H9 (cell line): ENCODE data around the gene USP28. TPM values are rescaled to one million over a fixed set of nuclear protein-coding genes. Genes with fewer than 3 reads are reported as not detected.
A peak's percentile ranks its signal among the peaks of the same experiment; 100 is the strongest.

Experiments used
- DNase-seq: peaks from one replicate; pipeline ENCODE4 v3.0.0-alpha.2; 2017
- H2AFZ ChIP-seq: one replicate; pipeline ENCODE4 v1.6.1; 2013; ENCODE audit warnings: mild to moderate bottlenecking, low read length, control low read depth, moderate library complexity
- H2AK5ac ChIP-seq: 2 replicates; pipeline ENCODE4 v1.6.1; 2013; ENCODE audit warnings: low read length, control low read depth, mixed read lengths; ENCODE audit not compliant: insufficient read length
- H2BK120ac ChIP-seq: one replicate; pipeline ENCODE4 v1.6.1; 2013; ENCODE audit warnings: low read depth, mild to moderate bottlenecking, low read length, control low read depth, inconsistent platforms; ENCODE audit not compliant: poor library complexity, severe bottlenecking
- H2BK12ac ChIP-seq: 2 replicates; pipeline ENCODE4 v1.6.1; 2013; ENCODE audit warnings: low read length, control low read depth, mixed read lengths, low read depth; ENCODE audit not compliant: insufficient read length
- H2BK15ac ChIP-seq: 2 replicates; pipeline ENCODE4 v1.6.1; 2013; ENCODE audit warnings: low read depth, low read length, control low read depth
- H2BK20ac ChIP-seq: one replicate; pipeline ENCODE4 v1.6.1; 2013; ENCODE audit warnings: low read depth, mild to moderate bottlenecking, low read length, control low read depth, inconsistent platforms; ENCODE audit not compliant: poor library complexity, severe bottlenecking
- H2BK5ac ChIP-seq: 2 replicates; pipeline ENCODE4 v1.6.1; 2013; ENCODE audit warnings: low read length, control low read depth, mixed read lengths; ENCODE audit not compliant: insufficient read length
- H3K14ac ChIP-seq: 2 replicates; pipeline ENCODE4 v1.6.1; 2013; ENCODE audit warnings: low read length, control low read depth; ENCODE audit not compliant: insufficient read depth
- H3K18ac ChIP-seq: 2 replicates; pipeline ENCODE4 v1.6.1; 2013; ENCODE audit warnings: low read depth, mild to moderate bottlenecking, mixed read lengths, low read length, control low read depth; ENCODE audit not compliant: insufficient read length
- H3K23ac ChIP-seq: 2 replicates; pipeline ENCODE4 v1.6.1; 2013; ENCODE audit warnings: low read length, control low read depth, mixed read lengths, low read depth; ENCODE audit not compliant: insufficient read length
- H3K23me2 ChIP-seq: 2 replicates; pipeline ENCODE4 v1.6.1; 2013; ENCODE audit warnings: low read depth, mild to moderate bottlenecking, mixed read lengths, low read length, control low read depth; ENCODE audit not compliant: insufficient read length, poor library complexity, severe bottlenecking
- H3K27ac ChIP-seq: 2 replicates; pipeline ENCODE4 v1.5.1; 2013; ENCODE audit warnings: low read length, control low read depth, mixed read lengths, low read depth; ENCODE audit not compliant: insufficient read length
- H3K27me3 ChIP-seq: 2 replicates; pipeline ENCODE4 v1.6.1; 2013; ENCODE audit warnings: low read length, control low read depth, inconsistent platforms; ENCODE audit not compliant: insufficient read depth
- H3K4ac ChIP-seq: 2 replicates; pipeline ENCODE4 v1.6.1; 2013; ENCODE audit warnings: low read depth, mild to moderate bottlenecking, control low read depth, inconsistent platforms, low read length, moderate library complexity
- H3K4me1 ChIP-seq: 2 replicates; pipeline ENCODE4 v1.6.1; 2013; ENCODE audit warnings: low read length, control low read depth, inconsistent platforms; ENCODE audit not compliant: insufficient read depth
- H3K4me2 ChIP-seq: 2 replicates; pipeline ENCODE4 v1.6.1; 2013; ENCODE audit warnings: low read length, control low read depth, mixed read lengths; ENCODE audit not compliant: insufficient read length, insufficient read depth
- H3K56ac ChIP-seq: 2 replicates; pipeline ENCODE4 v1.6.1; 2013; ENCODE audit warnings: low read depth, mild to moderate bottlenecking, mixed read lengths, low read length, control low read depth; ENCODE audit not compliant: insufficient read length
- H3K79me1 ChIP-seq: 2 replicates; pipeline ENCODE4 v1.6.1; 2013; ENCODE audit warnings: low read depth, mild to moderate bottlenecking, moderate library complexity, low read length, control low read depth, inconsistent platforms; ENCODE audit not compliant: insufficient read depth, poor library complexity, severe bottlenecking
- H3K79me2 ChIP-seq: 2 replicates; pipeline ENCODE4 v1.6.1; 2013; ENCODE audit warnings: low read length, control low read depth, inconsistent platforms; ENCODE audit not compliant: insufficient read depth
- H3K9ac ChIP-seq: 2 replicates; pipeline ENCODE4 v1.6.1; 2013; ENCODE audit warnings: low read length, control low read depth, mixed read lengths; ENCODE audit not compliant: insufficient read length; ENCODE audit errors: extremely low read depth
- H3K9me3 ChIP-seq: one replicate; pipeline ENCODE4 v1.6.1; 2013; ENCODE audit warnings: low read depth, low read length, inconsistent platforms; ENCODE audit not compliant: control insufficient read depth
- H3T11ph ChIP-seq: one replicate; pipeline ENCODE4 v1.6.1; 2013; ENCODE audit warnings: mild to moderate bottlenecking, low read length, control low read depth, inconsistent platforms
- H4K20me1 ChIP-seq: one replicate; pipeline ENCODE4 v1.6.1; 2013; ENCODE audit not compliant: control insufficient read depth, insufficient read length, insufficient read depth
- H4K5ac ChIP-seq: 2 replicates; pipeline ENCODE4 v1.6.1; 2013; ENCODE audit warnings: low read depth, mild to moderate bottlenecking, mixed read lengths, low read length, control low read depth; ENCODE audit not compliant: insufficient read length
- H4K8ac ChIP-seq: replicated peaks from 2 replicates; pipeline ENCODE4 v1.6.1; 2013; ENCODE audit warnings: low read length, control low read depth, mixed read lengths, low read depth; ENCODE audit not compliant: insufficient read length
- H4K91ac ChIP-seq: 2 replicates; pipeline ENCODE4 v1.6.1; 2013; ENCODE audit warnings: low read depth, mild to moderate bottlenecking, moderate library complexity, mixed read lengths, low read length, control low read depth; ENCODE audit not compliant: insufficient read length
- H3K27ac Mint-ChIP-seq, 3 experiments: 2 replicates in 2 of 3; 3 replicates in 1 of 3; pipeline ENCODE4 v1.8.0; 2020 to 2021; ENCODE audit warnings: mixed read lengths in 3 of 3, mild to moderate bottlenecking in 1 of 3, moderate library complexity in 1 of 3
- H3K27me3 Mint-ChIP-seq: 2 replicates; pipeline ENCODE4 v1.8.0; 2021; ENCODE audit warnings: low read depth, mild to moderate bottlenecking, moderate library complexity, mixed read lengths
- H3K36me3 Mint-ChIP-seq, 3 experiments: 2 replicates in 2 of 3; 3 replicates in 1 of 3; pipeline ENCODE4 v1.8.0; 2020 to 2021; ENCODE audit warnings: low read depth in 3 of 3, mixed read lengths in 3 of 3; ENCODE audit not compliant: insufficient read depth in 1 of 3
- H3K4me1 Mint-ChIP-seq, 2 experiments: 2 replicates each; pipeline ENCODE4 v1.8.0; 2020; ENCODE audit warnings: mixed read lengths in 2 of 2
- H3K4me3 Mint-ChIP-seq, 2 experiments: 2 replicates in 1 of 2; 3 replicates in 1 of 2; pipeline ENCODE4 v1.8.0; 2020 to 2021; ENCODE audit warnings: mild to moderate bottlenecking in 2 of 2, mixed read lengths in 2 of 2, moderate library complexity in 1 of 2
- H3K9me3 Mint-ChIP-seq, 2 experiments: 2 replicates in 1 of 2; 3 replicates in 1 of 2; pipeline ENCODE4 v1.8.0; 2020; ENCODE audit warnings: mild to moderate bottlenecking in 2 of 2, mixed read lengths in 2 of 2, moderate library complexity in 1 of 2
- CTCF ChIP-seq: fragments of 200-600 bp; sonication (generic); conservative IDR thresholded peaks from 3 replicates; pipeline ENCODE4 v1.8.0; 2021; ENCODE audit warnings: antibody characterized with exemption, mild to moderate bottlenecking
- WGBS: extraction: QIAGEN DNeasy Blood & Tissue Kit; methylation state at CpG from one replicate; pipeline ENCODE4 v1.1.7; 2013; ENCODE audit warnings: missing lambda C conversion rate, low lambda C conversion rate, mixed read lengths; ENCODE audit not compliant: insufficient read length; ENCODE audit errors: extremely low coverage; 5-methylcytosine and 5-hydroxymethylcytosine counted together
- total RNA-seq: library from RNA; stranded (reverse); gene quantifications from 2 replicates; pipeline ENCODE4 v1.2.1, GENCODE V29; 2021

Gene USP28
- total RNA-seq, 1 experiment from 2014 or later: 107 TPM

- Histone ChIP-seq H3K4ac (no peak overlapping the region), H3T11ph (no peak overlapping the region), H3K23ac (no peak overlapping the region), H2AFZ (no peak overlapping the region), H2BK12ac (no peak overlapping the region), H3K79me1 (peaks cover 6% of the 10 kb centered on the region), H3K4me1 (peaks cover 4% of the 10 kb centered on the region), H3K27me3 (no peaks in the 10 kb centered on the region), H4K8ac (no peak overlapping the region), H3K18ac (no peak overlapping the region), H3K79me2 (peaks cover 52% of the 10 kb centered on the region), H2AK5ac (no peak overlapping the region), H2BK120ac (no peak overlapping the region), H3K27ac (no peak overlapping the region), H2BK15ac (no peak overlapping the region), H3K56ac (no peak overlapping the region), H2BK5ac (no peak overlapping the region), H2BK20ac (no peak overlapping the region), H4K91ac (no peak overlapping the region), H3K9ac (no peak overlapping the region), H3K9me3 (no peaks in the 10 kb centered on the region), H3K14ac (no peak overlapping the region), H4K5ac (no peak overlapping the region), H3K4me2 (no peak overlapping the region), H4K20me1 (no peaks in the 10 kb centered on the region), H3K23me2 (no peaks in the 10 kb centered on the region)
- peaks cover 43 to 47% of the 10 kb centered on the region in 2 experiments for H3K4me1 Mint-ChIP-seq
- no peaks in the 10 kb centered on the region for H3K27me3 Mint-ChIP-seq
- no peak for TF ChIP-seq CTCF
- no CpG with 5 or more reads among the region's 3 CpGs for WGBS
- H3K27ac Mint-ChIP-seq: peak overlapping the region in 2 of 3 experiments; percentile 8 to 54; a peak in 1 of 7 replicates
- peaks cover 31 to 72% (median 70%) of the 10 kb centered on the region in 3 experiments; a peak in 6 of 7 replicates for H3K36me3 Mint-ChIP-seq
- H3K4me3 Mint-ChIP-seq: no peak overlapping the region
- no peaks in the 10 kb centered on the region for H3K9me3 Mint-ChIP-seq
- DNase-seq: no peak
Measured at GRCh38 chr11:113867843-113868503, 7.4 kb downstream of the USP28 start.
